Kidney tubule cell (primary cell): ENCODE results near the gene RECQL5.

Source experiments
- DNase-seq: peaks from one replicate; pipeline ENCODE4 v3.0.0-alpha.2; 2018; ENCODE audit warnings: low spot score

Gene RECQL5

DNA sequence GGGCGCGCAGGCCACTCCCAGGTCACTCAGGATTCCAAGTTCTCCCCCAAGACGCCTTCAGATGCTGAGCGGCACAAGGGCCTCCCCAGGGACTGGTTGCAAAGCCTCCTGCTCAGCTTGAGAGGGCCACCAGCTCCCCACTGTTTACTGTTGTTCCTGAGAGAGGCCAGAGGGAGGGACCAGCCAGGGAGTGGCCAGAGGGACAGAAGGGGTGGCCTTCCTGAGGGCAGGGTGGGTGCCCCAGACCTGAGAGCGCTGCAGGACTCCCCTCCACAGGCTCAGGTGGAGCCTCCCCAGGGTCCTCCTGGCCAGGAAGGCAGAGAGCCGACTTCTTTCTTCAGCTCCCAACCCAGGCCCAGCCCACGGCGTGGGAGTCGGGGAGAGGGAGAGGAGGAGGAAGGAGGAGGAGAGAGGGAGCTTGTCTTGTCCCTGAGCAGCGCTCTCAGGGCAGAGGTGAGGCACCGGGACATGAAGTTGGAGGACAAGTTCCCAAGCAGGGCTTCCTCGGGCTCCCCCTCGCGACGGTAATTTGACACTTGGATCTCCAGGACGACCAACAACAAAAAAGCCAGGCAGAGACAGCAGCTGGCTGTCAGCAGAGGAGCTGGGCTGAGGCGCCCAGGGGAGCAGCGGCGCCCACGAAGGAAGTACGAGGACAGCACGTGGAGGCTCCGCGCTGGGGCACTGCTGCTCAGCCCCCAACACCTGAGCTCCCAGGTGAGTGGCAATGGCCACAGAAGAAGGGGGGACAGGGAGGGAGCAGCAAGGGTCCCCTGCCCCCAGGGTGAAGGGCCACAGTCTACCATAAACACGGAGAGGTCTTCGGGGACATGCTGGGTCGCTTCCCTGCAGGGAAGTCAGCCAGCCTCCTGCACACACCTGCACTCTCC, 33.2 kb downstream of the RECQL5 start:
- peak; percentile 93 for DNase-seq

DNA sequence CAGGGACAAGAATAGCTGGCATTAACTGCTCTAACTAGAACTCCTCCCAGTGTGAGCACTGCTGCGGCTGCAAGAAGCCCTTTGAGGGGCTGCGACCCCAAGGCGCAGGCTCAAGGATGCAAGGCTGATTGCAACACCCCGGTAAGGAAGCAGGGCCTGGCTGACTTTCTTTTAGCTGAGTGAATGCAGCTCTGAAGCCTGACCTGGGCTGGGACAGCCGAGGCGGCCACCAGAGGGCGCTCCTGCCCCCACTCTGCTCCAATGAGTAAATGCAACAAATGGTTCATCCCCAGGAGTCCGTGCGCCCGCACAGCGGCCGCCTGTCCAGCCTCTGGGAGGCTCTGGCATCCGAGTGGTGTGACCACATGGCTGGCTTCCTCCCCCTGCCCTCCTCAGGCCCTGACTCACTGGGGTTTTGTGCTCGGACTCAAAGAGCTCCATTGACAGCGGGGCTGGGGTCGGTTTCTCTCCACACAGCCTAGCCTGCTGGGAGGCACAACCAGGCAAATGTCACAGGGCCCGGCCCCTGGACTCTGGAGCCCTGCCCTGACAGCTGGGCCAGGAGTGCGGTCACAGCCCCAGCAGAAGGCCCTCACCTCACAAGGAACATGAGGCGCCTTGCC, 34.0 kb downstream of the RECQL5 start, which contains the start of gene SMIM5:
Gene SMIM5, plus strand, starts transcription at position 572 of the 623 bp plus-strand sequence. CDS start 6,768 bp downstream, outside the sequence.
- peak; percentile 94 for DNase-seq

DNA sequence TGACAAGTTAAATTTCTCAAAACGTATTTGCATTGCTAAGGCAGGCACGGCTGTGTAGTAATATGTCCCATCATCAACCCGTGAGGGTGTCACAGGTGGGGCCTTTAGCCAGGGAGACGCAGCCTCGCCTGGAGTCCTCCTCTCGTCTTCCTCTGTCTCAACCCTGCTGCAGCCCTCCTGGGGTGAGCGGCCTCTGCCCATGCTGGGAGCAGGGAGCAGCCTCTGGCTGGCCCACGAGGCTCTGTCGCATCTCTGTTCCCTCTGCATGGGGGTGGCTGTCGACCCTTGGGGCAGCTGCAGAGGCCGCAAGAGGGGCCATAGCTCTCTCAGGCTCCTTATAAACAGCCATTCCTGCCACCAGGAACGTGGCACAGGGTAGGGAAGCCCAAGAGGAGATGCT, 34.5 kb downstream of the RECQL5 start:
- no peak for DNase-seq

DNA sequence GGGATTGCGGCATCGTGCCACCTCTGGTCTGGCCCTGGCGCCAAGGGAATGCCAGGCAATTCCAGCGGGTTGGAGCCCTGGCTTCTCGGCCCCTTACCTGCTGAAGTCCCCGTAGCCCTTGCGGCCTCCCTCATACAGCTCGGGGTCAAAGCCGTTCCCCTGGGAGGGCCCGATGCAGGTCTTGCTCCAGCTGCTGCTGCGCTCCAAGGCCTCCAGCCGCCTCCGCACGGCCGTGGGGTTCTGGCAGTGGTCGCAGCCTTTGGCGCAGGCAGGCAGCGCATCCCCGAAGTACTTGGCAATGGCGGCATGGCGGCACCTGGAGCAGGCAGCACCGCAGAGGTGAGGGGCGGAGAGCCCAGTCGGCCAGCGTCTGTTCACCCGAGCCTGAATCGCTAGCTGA, 35.6 kb downstream of the RECQL5 start:
- no peak for DNase-seq

DNA sequence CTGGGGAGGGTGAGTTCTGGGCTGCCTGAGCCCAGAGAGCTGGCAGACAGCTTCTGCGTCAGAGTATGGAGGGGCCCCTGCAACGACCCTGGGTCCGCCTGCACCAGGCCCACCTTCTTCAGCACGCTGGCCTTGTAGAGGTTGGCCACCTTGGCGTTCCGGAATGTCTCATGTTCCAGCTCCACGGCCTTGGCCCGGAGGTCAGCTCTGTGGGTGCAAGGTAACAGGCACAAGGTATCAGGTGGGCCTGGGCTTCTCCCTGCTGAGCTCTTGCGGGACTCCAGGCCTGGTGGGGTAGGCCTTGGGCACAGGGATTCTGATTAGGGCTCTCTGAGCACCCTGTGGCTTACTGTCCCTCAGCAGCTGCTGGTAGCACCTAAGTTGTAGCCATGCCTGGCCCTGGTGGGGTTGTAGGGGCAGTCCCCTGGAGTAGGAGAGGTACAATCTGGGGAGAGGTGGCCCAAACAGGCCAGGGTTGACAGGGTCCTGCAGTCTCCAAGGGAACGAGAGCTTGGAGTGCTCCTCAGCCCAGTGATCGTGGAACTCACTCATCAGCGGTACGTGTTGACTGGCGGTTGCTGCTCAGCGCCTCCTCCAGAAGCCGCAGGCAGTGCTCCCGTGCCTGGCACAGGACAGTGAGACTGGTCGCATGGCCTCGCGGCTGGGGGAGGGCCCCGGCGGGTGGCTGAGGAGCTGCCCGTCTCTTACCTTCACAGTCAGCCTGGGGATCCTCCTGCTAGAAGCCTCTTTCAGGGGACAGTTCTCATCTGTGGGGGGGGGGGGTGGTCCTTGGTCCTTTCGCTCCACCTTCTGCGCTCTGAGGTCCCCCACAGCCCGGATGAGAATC, 36.7 kb downstream of the RECQL5 start:
- DNase-seq, result no peak

DNA sequence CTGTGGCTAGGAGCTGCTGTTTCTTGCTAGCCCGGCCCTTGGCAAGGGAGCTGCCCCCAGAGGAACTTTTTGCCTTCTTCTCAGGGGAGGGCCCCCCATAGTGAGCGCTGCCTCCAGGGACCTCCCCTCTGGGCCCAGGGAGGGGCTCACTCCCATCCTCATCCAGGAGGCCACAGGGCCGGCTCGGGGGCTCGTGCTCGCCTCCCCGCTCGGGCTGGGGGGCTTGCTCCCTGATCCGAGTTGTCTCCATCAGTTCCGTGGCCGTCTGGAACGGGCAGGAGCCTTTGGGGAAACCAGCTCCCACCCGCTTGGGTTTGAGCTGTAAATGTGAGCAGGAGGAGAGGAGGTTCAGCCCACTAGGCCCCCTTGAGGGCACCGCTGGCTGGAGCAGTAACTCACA, 37.8 kb downstream of the RECQL5 start:
- DNase-seq, result no peak

DNA sequence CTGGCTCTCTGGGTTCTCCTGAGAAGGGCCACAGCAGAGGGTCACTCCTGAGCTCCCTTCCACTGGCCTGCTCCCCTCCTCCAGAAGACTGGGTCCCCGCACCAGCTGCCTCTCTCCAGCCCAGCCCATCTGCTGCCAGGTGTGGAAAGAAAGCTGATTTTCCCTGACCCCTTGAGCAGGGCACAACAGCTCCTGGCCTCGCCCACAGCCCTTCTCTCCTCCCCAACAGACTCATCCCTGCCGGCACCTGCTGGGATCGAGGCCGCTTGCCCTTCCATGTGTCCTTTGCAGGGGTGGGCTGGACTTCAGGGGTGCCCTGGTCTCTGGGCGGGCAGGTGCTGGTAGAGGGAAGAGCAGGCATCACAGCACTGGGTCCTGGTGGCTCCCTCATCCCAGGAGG, 38.5 kb downstream of the RECQL5 start:
- DNase-seq, result no peak

DNA sequence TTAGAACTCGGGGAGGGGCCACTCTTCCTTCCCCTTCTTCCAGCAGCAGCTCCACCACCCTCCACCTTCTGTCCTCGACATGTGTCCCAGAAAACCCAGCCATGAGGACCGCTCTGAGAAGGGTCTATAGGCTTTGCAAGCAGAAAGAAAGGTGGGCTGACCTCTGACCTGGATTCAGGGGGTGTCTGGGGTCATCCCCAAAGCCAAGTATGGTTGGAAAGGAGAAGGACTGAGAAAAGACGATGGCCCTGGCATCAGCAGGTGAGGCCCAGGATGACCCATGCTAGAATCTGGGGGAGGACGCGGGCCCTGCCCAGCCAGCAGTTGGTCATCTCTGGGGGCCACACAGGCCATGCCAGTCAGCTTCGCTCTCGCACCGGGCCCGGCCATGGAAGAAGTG, 39.9 kb downstream of the RECQL5 start:
- DNase-seq, result no peak

DNA sequence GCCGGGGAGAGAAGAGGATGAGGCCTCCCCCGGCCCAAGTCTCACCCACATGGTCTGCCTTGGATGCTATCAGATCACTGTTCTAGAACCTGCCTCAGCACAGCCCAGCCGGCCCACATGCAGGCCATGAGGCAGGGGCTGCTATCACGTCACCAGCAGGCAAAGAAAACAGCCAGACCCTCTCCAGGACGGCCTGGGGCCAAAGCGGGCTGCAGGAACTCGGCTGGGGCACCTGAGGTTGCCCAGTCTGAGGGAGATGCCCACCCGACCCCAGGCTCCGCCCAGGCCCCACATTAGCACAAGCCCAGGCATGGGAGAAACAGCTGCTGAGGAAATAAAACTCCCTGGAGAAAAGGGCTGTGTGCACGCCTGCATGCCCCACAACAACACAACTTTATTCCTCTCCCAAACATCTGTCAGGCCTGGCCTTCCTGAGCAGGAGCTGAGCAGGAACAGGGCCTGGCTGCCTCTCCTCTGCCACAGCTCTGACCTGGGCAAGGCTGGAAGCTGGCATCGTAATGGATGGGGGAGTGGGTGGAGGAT, 40.4 kb downstream of the RECQL5 start:
- no peak for DNase-seq

DNA sequence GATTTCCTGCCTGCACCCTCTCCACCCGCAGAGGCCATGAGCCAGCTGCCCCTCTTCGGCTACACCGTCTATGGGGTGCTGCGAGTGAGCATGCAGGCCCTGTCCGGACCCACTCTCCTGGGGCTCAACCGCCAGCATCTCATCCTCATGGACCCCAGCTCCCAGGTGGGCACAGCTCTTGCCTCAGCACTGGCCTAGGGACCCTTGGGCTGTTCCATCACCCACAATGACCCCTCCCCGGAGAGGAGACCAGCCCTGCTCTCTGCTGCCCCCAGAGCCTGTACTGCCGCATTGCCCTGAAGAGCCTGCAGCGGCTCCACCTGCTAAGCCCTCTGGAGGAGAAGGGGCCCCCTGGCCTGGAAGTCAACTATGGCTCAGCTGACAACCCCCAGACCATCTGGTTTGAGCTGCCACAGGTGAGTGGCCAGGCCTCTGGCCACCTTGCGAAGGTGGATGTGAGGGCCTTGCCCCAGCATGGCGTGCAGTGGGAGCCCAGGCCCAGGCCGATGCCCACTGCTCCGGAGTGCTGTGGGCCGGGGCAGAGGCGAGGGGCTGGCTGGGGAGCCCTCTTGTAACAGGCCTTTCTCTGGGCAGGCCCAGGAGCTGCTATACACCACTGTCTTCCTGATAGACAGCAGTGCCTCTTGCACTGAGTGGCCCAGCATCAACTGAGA, 41.0 kb downstream of the RECQL5 start:
- DNase-seq, result peak; percentile 31

DNA sequence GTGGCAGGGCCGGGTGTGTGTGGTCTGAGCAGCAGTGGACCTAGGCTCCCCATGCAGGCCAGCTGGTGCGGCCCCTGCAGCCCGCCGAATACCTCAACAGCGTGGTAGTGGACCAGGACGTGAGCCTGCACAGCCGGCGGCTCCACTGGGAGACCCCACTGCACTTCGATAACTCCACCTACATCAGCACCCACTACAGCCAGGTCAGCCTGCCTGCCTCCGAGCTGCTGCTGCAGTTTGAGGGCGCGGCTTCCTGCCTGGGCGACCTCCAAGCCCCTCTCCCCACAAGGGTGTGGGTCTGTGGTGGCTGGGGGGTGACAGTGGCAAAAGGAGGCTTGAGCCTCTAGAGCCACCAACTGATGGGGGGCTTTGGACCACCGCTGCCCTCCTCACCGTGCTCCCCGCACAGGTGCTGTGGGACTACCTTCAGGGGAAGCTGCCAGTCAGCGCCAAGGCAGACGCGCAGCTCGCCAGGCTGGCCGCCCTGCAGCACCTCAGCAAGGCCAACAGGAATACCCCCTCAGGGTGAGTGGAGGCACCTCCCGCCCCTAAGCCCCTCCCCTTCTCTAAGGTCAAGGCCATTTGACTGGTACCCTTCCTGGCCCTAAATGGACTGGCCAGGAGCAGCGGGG, 42.1 kb downstream of the RECQL5 start:
- no peak for DNase-seq

DNA sequence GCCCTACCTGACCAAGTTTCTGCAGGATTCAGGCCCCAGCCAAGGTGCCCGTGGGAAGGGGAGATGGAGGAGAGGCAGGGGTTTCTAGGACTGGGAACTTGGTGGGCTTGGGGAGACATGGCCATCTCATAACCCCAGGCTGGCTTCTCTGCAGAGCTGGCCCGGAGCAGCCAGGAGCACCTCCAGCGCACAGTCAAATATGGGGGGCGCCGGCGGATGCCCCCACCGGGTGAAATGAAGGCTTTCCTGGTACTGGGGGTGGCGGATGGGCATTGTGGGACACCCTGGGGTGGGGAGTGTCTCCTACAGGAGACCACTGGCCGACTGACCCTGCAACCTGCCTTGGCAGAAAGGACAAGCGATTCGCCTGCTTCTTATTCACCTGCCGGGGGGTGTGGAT, 42.9 kb downstream of the RECQL5 start:
- no peak for DNase-seq

DNA sequence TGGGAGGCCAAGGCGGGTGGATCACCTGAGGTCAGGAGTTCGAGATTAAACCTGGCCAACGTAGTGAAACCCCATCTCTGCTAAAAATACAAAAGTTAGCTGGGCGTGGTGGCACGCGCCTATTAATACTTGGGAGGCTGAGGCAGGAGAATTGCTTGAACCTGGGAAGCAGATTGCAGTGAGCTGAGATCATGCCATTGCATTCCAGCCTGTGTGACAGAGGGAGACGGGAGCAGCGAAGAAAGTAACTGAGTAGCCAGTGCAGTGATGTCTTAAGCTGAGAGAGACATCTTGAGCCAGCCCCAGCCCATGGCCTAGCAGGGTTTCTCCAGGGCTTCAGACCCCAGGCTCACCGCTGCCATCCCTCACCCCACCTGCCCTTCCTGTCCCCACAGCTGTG, 43.6 kb downstream of the RECQL5 start:
- DNase-seq, result peak; percentile 42

DNA sequence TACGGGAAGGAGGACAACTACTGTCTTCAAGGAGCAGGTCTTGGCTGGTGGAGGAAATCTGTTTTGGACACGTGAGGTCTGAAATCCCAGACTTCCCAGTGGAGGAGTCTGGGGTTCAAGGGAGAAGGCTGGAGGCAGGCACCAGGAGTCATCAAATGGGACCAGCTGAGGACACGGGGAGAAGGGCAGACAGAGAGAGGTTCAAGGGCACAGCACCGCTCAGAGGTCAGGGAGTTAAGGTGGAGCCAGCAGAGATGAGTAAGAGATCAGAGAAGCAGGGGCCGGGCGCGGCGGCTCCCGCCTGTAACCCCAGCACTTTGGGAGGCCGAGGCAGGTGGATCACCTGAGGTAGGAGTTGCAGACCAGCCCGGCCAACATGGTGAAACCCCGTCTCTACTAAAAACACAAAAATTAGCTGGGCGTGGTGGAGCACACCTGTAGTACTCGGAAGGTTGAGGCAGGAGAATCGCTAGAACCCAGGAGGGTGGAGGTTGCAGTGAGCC, 44.1 kb downstream of the RECQL5 start:
- no peak for DNase-seq

DNA sequence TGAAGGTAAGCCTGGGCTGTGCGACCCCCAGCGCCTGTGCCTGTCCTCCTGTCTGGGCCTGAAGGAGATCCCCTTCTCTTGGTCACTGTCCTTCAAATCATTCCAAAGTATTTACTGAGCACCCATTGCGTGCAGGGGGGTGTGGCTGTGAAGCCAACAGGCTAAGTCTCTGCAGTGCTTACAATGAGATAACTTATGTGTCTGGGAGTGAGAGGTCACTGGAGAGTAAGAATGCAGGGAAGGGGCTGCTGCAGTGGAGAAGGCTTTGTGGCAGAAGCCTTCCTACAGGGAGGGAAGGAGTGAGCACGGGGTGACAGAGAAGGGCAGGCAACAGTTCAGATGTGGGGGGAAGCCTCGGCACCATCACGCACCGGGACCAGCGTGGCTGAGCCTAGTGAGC, 44.9 kb downstream of the RECQL5 start:
- no peak for DNase-seq

DNA sequence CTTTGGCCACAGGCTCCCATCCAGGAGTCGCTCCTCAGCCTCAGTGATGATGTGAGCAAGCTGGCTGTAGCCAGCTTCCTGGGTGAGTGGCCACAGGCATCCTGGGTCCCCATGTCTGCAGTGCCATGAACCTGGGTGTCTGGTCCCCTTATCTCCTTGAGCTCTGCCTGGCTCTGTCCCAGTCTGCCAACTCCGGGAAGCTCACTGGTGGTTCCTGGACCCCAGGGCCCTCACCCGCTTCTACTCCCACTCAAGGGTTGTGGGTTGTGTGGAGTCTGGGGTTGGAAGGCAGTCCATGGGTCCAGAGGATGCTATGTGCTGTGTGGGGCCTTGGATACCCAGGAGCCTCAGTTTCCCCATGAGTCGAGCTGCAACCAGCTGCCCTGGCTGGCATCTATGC, 45.5 kb downstream of the RECQL5 start:
- no peak for DNase-seq

DNA sequence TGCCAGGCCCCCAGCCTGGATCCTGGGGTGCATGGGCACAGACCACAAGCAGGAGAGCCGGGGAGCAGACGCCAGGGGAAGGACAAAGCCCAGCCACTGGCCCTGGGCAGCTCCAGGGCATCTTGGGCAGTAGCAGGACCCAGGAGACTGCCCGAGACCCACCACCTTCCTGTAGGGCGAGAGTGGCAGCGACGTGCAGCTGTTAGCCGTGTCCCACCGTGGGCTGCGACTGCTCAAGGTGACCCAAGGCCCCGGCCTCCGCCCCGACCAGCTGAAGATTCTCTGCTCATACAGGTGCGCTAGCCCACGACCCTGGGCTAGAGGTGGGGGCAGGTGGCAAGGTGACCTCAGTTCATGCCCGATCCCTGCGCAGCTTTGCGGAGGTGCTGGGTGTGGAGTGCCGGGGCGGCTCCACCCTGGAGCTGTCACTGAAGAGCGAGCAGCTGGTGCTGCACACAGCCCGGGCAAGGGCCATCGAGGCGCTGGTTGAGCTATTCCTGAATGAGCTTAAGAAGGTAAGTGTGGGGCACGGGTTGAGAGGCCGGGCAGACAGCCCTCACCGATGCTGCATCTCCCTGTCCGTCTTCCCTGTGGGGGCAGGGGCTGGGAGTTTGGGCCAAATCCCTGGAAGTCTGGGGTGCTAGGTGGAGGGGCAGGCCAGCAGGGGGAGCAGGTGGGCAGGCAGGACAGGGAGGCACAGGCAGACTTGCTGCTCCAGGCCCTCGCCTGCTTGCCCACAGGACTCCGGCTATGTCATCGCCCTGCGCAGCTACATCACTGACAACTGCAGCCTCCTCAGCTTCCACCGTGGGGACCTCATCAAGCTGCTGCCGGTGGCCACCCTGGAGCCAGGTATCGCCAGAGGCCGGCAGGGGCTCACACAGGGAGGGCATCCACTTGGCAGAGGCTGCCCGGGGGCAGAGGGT, 47.2 kb downstream of the RECQL5 start:
- peak; percentile 32 for DNase-seq

DNA sequence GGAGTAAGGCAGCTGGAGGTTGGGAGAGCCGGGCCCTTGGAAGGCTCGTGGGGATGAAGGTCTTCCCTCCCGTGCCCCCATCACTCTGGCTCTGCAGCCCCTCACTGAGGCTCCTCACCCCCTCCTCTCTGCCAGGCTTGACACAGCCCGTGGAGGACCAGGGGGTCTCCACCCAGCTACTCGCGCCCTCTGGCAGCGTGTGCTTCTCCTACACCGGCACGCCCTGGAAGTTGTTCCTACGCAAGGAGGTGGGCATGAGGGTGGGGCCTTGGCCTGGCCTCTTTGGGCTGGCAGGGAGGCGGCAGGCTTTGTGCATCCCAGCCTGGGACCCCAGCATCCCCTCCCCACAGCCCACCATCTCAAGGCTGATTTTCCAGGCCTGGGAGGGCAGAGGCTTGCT, 49.3 kb downstream of the RECQL5 start:
- no peak for DNase-seq

DNA sequence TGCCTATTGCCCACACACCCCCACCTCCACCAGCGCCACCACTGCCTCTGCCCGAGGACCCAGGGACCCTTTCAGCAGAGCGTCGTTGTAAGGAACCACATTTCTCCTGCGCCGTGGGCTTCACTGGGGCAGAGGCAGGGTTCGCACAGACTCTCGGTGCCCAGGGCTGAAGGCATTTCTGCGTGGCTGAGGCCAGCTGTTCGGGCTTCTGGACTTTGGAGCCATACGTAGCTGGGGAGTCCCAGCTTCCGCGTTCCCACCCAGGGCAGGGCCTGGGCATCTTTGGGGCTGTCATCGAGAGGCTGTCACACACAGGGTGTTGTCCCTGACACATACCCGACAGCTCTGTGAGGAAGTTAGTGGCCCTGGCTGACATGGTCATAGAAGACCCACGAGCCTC, 49.7 kb downstream of the RECQL5 start:
- no peak for DNase-seq

DNA sequence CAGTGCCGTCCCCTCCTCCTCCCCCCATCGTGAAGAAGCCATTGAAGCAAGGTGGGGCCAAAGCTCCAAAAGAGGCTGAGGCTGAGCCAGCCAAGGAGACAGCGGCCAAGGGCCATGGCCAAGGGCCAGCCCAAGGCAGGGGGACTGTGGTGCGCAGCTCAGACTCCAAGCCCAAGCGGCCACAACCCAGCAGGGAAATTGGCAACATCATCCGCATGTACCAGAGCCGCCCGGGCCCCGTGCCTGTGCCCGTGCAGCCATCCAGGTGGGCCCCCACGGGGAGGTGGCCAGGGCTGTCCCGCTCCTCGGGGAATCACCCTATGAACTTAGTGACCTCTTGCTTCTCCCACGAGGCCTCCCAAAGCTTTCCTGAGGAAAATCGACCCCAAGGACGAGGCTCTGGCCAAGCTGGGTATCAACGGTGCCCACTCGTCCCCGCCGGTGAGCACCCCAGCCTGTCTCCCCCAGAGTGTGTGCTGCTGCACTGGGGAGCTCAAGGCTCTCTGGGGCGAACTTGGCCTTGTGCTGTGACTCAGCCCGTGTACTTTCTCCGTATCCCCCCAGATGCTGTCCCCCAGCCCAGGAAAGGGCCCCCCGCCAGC, 50.3 kb downstream of the RECQL5 start:
- no peak for DNase-seq
